Activated naive CD8-positive, alpha-beta T cell (primary cell): ENCODE measurements around the gene TULP1.

Experiments
- H3K27ac Mint-ChIP-seq: one replicate; pipeline ENCODE4 v1.8.0; 2021; ENCODE audit warnings: mixed read lengths
- H3K27me3 Mint-ChIP-seq: one replicate; pipeline ENCODE4 v1.8.0; 2021; ENCODE audit warnings: mixed read lengths
- H3K36me3 Mint-ChIP-seq: one replicate; pipeline ENCODE4 v1.8.0; 2021; ENCODE audit warnings: mixed read lengths
- H3K4me1 Mint-ChIP-seq: one replicate; pipeline ENCODE4 v1.8.0; 2021; ENCODE audit warnings: low read depth, mixed read lengths
- H3K4me3 Mint-ChIP-seq: one replicate; pipeline ENCODE4 v1.8.0; 2021; ENCODE audit warnings: mild to moderate bottlenecking, mixed read lengths
- H3K9me3 Mint-ChIP-seq: one replicate; pipeline ENCODE4 v1.8.0; 2021; ENCODE audit warnings: low read depth, mixed read lengths

Gene TULP1

DNA sequence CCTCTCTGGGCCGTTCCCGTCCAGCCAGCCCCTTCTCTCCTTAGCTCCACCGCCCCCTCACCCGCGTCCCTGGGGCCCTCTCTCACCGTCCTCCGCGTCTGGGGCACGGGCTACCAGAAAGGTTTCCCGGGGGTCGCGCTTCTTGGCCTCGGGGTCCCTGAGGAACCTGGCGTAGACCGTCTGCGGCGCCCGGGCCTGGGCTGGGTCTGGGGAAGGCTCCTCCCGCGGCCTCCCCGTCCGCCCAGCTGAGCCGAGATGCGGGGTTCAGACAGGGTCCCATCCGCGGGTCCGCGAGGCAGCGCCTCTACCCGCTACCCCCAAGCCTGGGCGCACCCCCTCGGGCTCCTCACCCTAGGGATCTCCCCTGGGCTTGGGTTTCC lies 1.1 kb downstream of the TULP1 start:
- Mint-ChIP-seq H3K27ac (no peak overlapping the region), H3K4me3 (no peak overlapping the region), H3K27me3 (peaks cover 2% of the 10 kb centered on the region), H3K9me3 (no peaks in the 10 kb centered on the region), H3K4me1 (peaks cover 3% of the 10 kb centered on the region), H3K36me3 (no peaks in the 10 kb centered on the region)

DNA sequence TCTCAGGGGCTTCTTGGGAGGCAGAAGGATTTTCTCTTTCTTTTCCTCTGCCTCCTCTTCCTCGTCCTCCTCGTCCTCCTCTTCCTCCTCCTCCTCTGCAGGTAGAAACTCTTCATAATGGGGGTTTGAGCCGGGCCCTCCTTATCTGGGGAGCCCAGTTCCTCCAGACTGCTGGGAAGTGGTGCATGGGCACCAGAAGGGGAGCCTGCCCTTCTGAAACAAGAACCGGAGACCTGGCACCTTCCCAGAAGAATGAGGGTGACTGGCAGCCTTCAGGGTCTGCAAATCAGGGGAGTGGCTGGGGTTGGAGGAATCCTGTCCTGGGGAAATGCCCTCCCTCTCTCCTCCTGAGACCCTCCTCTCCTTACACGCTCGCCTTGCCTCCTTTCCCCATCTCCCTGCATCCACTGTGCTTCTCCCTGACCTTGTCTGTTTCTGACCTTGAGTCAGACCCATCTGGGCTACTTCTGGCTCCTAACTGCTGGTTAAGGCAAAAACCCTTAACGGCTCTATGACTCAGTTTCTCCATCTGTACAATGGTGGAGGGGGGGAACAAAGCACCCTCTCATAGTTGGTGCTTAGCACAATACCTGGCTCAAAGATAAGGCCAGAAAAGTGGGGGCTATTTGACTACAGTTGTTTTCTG lies 1.7 kb downstream of the TULP1 start:
- Mint-ChIP-seq H3K27me3 (peaks cover 2% of the 10 kb centered on the region), H3K27ac (no peak overlapping the region), H3K4me3 (no peak overlapping the region), H3K4me1 (peaks cover 3% of the 10 kb centered on the region), H3K36me3 (no peaks in the 10 kb centered on the region), H3K9me3 (no peaks in the 10 kb centered on the region)

DNA sequence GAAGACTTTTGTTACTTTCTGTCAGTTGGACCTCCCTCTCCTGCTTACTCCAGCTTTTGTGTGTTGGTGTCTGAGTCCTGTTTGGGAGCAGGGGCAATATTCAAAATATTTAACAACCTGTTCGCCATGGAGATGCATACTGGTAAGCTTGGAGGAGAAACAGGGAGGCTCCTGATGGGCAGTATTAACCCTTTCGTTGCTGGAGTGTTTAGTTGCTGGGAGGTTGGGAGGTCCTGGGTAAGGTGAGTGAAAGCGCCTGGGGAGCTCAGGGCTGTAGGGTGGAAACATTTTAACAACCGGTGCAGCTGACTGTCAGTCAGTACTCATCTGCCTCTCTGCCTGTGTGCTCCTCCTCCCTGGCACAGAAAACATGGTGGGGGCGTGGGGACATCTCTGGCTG lies 4.2 kb downstream of the TULP1 start:
- H3K27me3 Mint-ChIP-seq = peaks cover 2% of the 10 kb centered on the region
- H3K4me1 Mint-ChIP-seq = peaks cover 3% of the 10 kb centered on the region
- no peaks in the 10 kb centered on the region for H3K36me3 Mint-ChIP-seq
- no peak overlapping the region for H3K27ac Mint-ChIP-seq
- H3K9me3 Mint-ChIP-seq = no peaks in the 10 kb centered on the region
- H3K4me3 Mint-ChIP-seq = no peak overlapping the region

DNA sequence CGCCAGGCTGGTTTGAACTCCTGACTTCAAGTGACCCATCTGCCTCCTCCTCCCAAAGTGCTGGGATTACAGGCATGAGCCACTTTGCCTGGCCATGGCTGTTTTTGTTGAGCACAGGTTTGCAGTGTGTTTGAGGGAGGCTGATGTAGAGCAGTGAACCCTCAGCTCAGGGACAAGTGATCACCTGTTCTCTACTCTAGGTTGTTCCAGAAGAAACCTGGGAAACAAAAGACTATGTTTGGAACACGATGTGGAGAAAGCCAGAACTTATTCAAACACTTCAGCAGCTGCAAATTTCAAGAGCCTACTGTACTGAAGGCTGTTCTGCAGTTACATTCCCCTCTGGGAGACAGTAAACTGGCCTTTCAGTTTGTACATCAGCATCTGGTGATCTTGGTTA lies 4.7 kb downstream of the TULP1 start:
- no peak overlapping the region for H3K27ac Mint-ChIP-seq
- no peaks in the 10 kb centered on the region for H3K36me3 Mint-ChIP-seq
- H3K4me3 Mint-ChIP-seq = no peak overlapping the region
- H3K9me3 Mint-ChIP-seq = no peaks in the 10 kb centered on the region
- H3K4me1 Mint-ChIP-seq = peaks cover 3% of the 10 kb centered on the region
- H3K27me3 Mint-ChIP-seq = peaks cover 2% of the 10 kb centered on the region

DNA sequence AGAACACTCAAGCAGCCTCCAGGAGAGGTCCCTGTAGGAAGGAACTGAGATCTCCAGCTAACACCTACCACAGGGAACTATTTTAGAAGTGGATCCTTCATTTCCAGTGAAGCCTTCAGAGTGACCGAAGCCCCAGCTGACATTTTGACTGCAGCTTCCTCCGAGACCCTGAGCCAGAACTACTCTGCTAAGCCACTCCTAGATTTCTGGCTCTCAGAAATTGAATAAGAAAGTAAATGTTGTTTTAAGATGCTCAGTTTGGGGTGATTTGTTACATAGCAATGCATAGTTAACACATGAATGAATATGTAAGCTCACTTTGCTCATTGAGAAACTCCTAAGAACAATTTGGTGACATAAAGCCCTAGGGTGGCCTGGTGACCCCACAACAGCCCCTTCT lies 5.5 kb downstream of the TULP1 start:
- Mint-ChIP-seq H3K9me3 (no peaks in the 10 kb centered on the region), H3K36me3 (no peaks in the 10 kb centered on the region), H3K4me3 (no peak overlapping the region), H3K27ac (no peak overlapping the region), H3K27me3 (peaks cover 4% of the 10 kb centered on the region), H3K4me1 (peaks cover 3% of the 10 kb centered on the region)

GRCh38 chr6:35506536-35506935 lies 6.2 kb downstream of the TULP1 start:
- Mint-ChIP-seq H3K36me3 (no peaks in the 10 kb centered on the region), H3K27ac (no peak overlapping the region), H3K9me3 (no peaks in the 10 kb centered on the region), H3K4me1 (peaks cover 3% of the 10 kb centered on the region), H3K4me3 (no peak overlapping the region), H3K27me3 (peaks cover 4% of the 10 kb centered on the region)

DNA sequence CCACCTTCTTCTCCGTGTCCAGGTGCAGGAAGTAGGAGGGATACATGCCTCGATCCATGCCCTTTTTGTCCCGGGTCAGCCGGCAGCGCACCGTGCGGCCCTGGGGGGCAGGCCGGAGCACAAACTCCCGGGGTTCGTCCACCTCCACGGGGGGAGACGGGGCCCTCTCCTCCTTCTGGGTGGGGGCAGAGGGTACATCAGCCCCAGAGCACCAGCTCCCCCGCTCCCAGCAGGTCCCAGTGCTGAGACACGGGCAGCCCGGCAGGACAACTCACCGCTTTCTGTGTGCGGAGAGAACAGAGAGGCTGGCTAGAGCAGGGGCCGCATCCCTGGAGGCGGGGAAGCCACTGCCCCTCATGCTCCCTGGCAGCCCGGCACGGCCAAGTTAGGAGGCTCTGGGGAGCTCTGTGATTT lies 6.7 kb downstream of the TULP1 start:
- Mint-ChIP-seq H3K9me3 (no peaks in the 10 kb centered on the region), H3K4me3 (no peak overlapping the region), H3K36me3 (no peaks in the 10 kb centered on the region), H3K4me1 (no peaks in the 10 kb centered on the region), H3K27me3 (peaks cover 2% of the 10 kb centered on the region), H3K27ac (no peak overlapping the region)

DNA sequence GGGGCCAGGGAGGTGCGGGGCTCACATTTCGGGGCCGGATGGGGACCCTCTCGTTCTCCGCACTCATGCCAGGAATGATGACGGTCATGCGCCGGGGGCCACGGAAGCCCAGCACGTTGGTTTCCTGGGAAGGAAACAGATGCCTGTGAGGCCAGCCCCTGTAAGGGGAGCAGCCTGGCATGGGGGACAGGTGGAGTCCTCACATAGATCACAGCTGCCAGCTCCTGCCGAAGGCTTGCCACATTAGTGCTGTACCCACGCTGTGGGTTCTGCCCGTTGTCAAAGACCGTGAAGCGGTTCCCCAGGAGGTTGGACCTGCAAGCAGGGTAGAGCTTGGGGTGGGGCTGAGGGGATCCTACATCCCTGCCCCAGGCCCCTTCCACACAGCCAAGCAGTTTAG lies 9.2 kb downstream of the TULP1 start:
- Mint-ChIP-seq H3K4me3 (no peak overlapping the region), H3K4me1 (peaks cover 3% of the 10 kb centered on the region), H3K9me3 (no peaks in the 10 kb centered on the region), H3K27ac (no peak overlapping the region), H3K36me3 (no peaks in the 10 kb centered on the region), H3K27me3 (peaks cover 4% of the 10 kb centered on the region)

DNA sequence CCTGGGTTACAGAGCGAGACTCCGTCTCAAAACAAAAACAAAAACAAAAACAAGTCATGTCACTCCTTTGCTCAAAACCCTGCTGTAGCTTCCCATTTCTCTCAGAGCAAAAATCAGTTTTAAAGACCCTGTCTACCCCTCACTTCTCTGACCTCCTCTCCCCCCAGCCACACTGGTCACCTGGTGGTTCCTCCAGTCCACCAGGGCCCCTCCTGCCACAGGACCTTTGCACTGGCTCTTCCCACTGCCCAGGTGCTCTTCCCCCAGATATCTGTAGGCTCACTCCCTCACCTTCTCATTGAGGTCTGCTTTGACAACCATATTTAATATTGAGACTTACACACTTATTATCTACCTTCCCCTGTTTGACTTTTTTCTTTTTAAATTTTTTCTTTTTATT lies 10.9 kb downstream of the TULP1 start:
- H3K27me3 Mint-ChIP-seq = peaks cover 5% of the 10 kb centered on the region
- H3K9me3 Mint-ChIP-seq = no peaks in the 10 kb centered on the region
- H3K4me1 Mint-ChIP-seq = peaks cover 6% of the 10 kb centered on the region
- peak overlapping the region; percentile 22 for H3K27ac Mint-ChIP-seq
- no peak overlapping the region for H3K4me3 Mint-ChIP-seq
- H3K36me3 Mint-ChIP-seq = no peaks in the 10 kb centered on the region

GRCh38 chr6:35500782-35501181 lies 11.9 kb downstream of the TULP1 start:
- no peak overlapping the region for H3K27ac Mint-ChIP-seq
- H3K27me3 Mint-ChIP-seq = peaks cover 5% of the 10 kb centered on the region
- peaks cover 6% of the 10 kb centered on the region for H3K4me1 Mint-ChIP-seq
- no peaks in the 10 kb centered on the region for H3K9me3 Mint-ChIP-seq
- no peak overlapping the region for H3K4me3 Mint-ChIP-seq
- H3K36me3 Mint-ChIP-seq = no peaks in the 10 kb centered on the region

GRCh38 chr6:35499372-35499771 lies 13.3 kb downstream of the TULP1 start:
- peaks cover 5% of the 10 kb centered on the region for H3K27me3 Mint-ChIP-seq
- H3K36me3 Mint-ChIP-seq = no peaks in the 10 kb centered on the region
- H3K9me3 Mint-ChIP-seq = no peaks in the 10 kb centered on the region
- H3K27ac Mint-ChIP-seq = no peak overlapping the region
- peaks cover 9% of the 10 kb centered on the region for H3K4me1 Mint-ChIP-seq
- peak overlapping the region; percentile 85 for H3K4me3 Mint-ChIP-seq

DNA sequence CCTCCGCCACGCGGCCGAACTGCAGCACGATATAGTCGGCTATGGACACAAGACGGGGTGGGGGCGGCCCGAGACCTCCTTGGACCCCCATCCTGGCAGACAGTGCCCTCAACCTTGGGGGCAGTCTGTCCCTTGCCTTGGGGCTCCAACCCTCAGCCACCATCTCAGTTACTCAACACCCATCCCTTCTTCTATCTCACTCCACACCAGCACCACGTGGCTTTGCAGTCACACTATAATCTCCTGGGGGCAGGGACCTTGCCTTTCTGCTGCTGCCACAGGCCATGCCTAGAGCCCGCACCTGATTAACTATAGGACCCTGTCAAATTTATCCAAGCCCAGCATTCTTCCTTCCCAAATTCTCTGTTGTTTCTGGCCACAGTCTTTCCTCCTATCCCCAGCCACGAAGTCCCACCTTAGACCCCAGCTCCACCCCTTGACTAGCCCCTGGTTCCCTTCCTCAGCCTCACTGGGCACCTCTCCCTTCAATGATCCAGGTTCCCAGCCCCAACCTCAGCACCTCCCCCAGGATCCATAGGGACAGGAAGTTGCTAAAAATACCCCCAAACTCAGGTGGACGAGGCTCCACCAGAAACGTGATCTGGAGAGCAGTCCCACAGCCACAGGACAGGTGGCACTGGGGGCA lies 14.2 kb downstream of the TULP1 start:
- H3K9me3 Mint-ChIP-seq = no peaks in the 10 kb centered on the region
- H3K27ac Mint-ChIP-seq = peak overlapping the region; percentile 87
- H3K27me3 Mint-ChIP-seq = peaks cover 5% of the 10 kb centered on the region

DNA sequence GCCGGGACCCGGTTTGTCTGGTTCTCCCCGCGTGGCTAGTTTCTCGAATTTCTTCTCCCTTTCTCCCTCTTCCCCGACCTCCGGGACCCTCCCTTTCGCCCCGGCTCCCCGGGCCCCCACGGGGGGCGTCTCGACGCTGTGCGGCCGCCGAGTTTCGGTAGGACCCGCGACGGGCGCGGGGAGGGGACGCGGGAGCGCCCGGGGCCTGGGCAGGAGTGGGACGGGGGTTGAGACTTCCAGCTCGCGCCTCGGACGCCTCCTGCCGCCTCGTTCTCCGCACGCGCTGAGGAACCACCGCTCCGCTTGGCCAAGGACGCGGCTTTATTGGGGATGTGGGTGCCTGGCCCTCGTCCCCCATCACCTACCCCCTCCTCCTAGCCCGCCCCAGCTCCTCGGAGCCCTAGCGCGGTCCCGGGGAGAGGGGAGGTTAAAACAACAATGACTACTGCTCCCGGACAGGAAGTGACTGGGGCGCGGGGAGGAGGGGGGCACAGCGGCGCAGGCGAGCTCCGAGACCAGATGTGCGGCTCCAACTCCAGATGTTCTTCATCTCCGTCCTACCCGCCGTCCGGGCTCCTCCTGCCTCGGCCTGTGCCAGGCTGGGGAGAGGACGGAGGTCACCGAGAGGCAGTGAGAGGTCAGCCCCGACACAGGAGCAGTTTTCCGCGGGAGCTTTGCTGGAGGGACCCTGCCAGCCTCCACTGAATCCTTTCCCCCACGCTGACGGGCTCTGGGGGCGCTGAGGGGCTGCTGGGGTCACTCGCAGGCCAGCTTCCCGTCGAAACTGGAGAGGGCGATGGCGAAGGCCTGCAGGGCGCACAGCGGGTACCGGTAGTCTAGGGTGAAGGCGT lies 14.9 kb downstream of the TULP1 start:
- Mint-ChIP-seq H3K9me3 (no peaks in the 10 kb centered on the region), H3K27ac (peak overlapping the region; percentile 87), H3K27me3 (peaks cover 5% of the 10 kb centered on the region), H3K4me1 (peaks cover 16% of the 10 kb centered on the region), H3K4me3 (peak overlapping the region; percentile 85), H3K36me3 (no peaks in the 10 kb centered on the region)

More for the DNA sequence above, 14.2 kb downstream of the TULP1 start:
- H3K4me1 Mint-ChIP-seq = peaks cover 14% of the 10 kb centered on the region
- no peaks in the 10 kb centered on the region for H3K36me3 Mint-ChIP-seq
- H3K4me3 Mint-ChIP-seq = peak overlapping the region; percentile 85

GRCh38 chr6:35496841-35497570 lies 15.7 kb downstream of the TULP1 start, which contains the start of gene TEAD3:
TEAD3 (minus strand) TSS chr6:35497079.
- H3K9me3 Mint-ChIP-seq = no peaks in the 10 kb centered on the region
- peaks cover 18% of the 10 kb centered on the region for H3K4me1 Mint-ChIP-seq
- peak within 1 kb of the TSS; percentile 85 for H3K4me3 Mint-ChIP-seq
- H3K36me3 Mint-ChIP-seq = no peaks in the 10 kb centered on the region
- peak within 1 kb of the TSS; percentile 85 for H3K27ac Mint-ChIP-seq
- peaks cover 3% of the 10 kb centered on the region for H3K27me3 Mint-ChIP-seq
